Keratinocyte (primary cell): ENCODE measurements around the gene AKAP6. TPM values are rescaled to one million over a fixed set of nuclear protein-coding genes. Genes with fewer than 3 reads are reported as not detected.
A peak's percentile ranks its signal among the peaks of the same experiment; 100 is the strongest.

Source experiments
- DNase-seq: peaks from one replicate; pipeline ENCODE4 v3.0.0-alpha.2; 2011; ENCODE audit warnings: low read depth, missing footprints, low spot score
- FAIRE-seq: peaks from 2 replicates; lab custom pipeline; 2011; peaks lifted over from hg19 to GRCh38; lab: Jason Lieb, UNC
- H2AFZ ChIP-seq: 2 replicates; pipeline ENCODE4 v1.6.0; 2012; ENCODE audit warnings: low read length, control low read depth, inconsistent platforms; ENCODE audit not compliant: control insufficient read depth
- H3K27ac ChIP-seq: 2 replicates; pipeline ENCODE4 v1.5.1; 2011; ENCODE audit warnings: low read length; ENCODE audit not compliant: control insufficient read depth, insufficient read depth
- H3K27me3 ChIP-seq: 3 replicates; pipeline ENCODE4 v1.6.0; 2011; ENCODE audit warnings: low read length; ENCODE audit not compliant: control insufficient read depth, insufficient read depth; ENCODE audit errors: extremely low read depth
- H3K36me3 ChIP-seq, 2 experiments: 2 replicates in 1 of 2; 3 replicates in 1 of 2; pipeline ENCODE4 v1.5.1; 2011; ENCODE audit warnings: low read length in 2 of 2, mild to moderate bottlenecking in 1 of 2; ENCODE audit not compliant: control insufficient read depth in 2 of 2, insufficient read depth in 2 of 2; ENCODE audit errors: extremely low read depth in 1 of 2
- H3K4me1 ChIP-seq: 3 replicates; pipeline ENCODE4 v1.5.1; 2011; ENCODE audit warnings: low read length; ENCODE audit not compliant: control insufficient read depth, insufficient read depth; ENCODE audit errors: extremely low read depth
- H3K4me2 ChIP-seq: 3 replicates; pipeline ENCODE4 v1.6.0; 2011; ENCODE audit warnings: low read depth, low read length; ENCODE audit not compliant: control insufficient read depth, insufficient read depth; ENCODE audit errors: extremely low read depth
- H3K4me3 ChIP-seq, 3 experiments: fragments of 200-600 bp in 1 of 3; sonication (generic) in 1 of 3; 2 replicates in 2 of 3; 3 replicates in 1 of 3; pipeline ENCODE4 v1.5.1; 2011 to 2016; ENCODE audit warnings: low read length in 3 of 3, mild to moderate bottlenecking in 3 of 3, control low read depth in 2 of 3, inconsistent platforms in 1 of 3, low read depth in 1 of 3, mixed read lengths in 1 of 3, mixed run types in 1 of 3, moderate library complexity in 1 of 3; ENCODE audit not compliant: control insufficient read depth in 2 of 3, insufficient read depth in 2 of 3; ENCODE audit errors: extremely low read depth in 1 of 3
- H3K79me2 ChIP-seq: 2 replicates; pipeline ENCODE4 v1.6.0; 2012; ENCODE audit warnings: low read length; ENCODE audit not compliant: control insufficient read depth, insufficient read depth
- H3K9ac ChIP-seq: 3 replicates; pipeline ENCODE4 v1.6.0; 2011; ENCODE audit warnings: low read length; ENCODE audit not compliant: control insufficient read depth, insufficient read depth; ENCODE audit errors: extremely low read depth
- H3K9me1 ChIP-seq: 3 replicates; pipeline ENCODE4 v1.6.0; 2011; ENCODE audit warnings: low read length; ENCODE audit not compliant: control insufficient read depth, insufficient read depth; ENCODE audit errors: extremely low read depth
- H3K9me3 ChIP-seq: 2 replicates; pipeline ENCODE4 v1.5.1; 2012; ENCODE audit warnings: low read depth, low read length; ENCODE audit not compliant: control insufficient read depth
- H4K20me1 ChIP-seq: 3 replicates; pipeline ENCODE4 v1.6.0; 2011; ENCODE audit warnings: low read length; ENCODE audit not compliant: control insufficient read depth, insufficient read depth; ENCODE audit errors: extremely low read depth
- CTCF ChIP-seq, 3 experiments: IDR thresholded peaks in 1 of 3; conservative IDR thresholded peaks in 1 of 3; optimal IDR thresholded peaks in 1 of 3; 2 replicates in 2 of 3; 3 replicates in 1 of 3; pipeline versions ENCODE3 to v1.5.1; 2011; ENCODE audit warnings: low read length in 3 of 3, mild to moderate bottlenecking in 3 of 3, moderate library complexity in 2 of 3, control low read depth in 1 of 3, inconsistent platforms in 1 of 3; ENCODE audit not compliant: insufficient read depth in 2 of 3; ENCODE audit errors: extremely low read depth in 1 of 3
- EZH2 ChIP-seq: IDR thresholded peaks from one replicate; pipeline ENCODE4 v1.6.1; 2012; ENCODE audit warnings: inconsistent platforms, mild to moderate bottlenecking, low read length, moderate library complexity
- dilution Hi-C: fragments of 300-500 bp; cut with MboI; formaldehyde crosslinking; loops from one replicate; pipeline ENCODE4 v1.7.0; 2020; ENCODE audit warnings: low sequenced_read_pairs; ENCODE audit not compliant: extremely low pct_ligation_motif_present
- polyA plus RNA-seq, 5 experiments: library from polyadenylated mRNA; depleted of rRNA in 3 of 5; stranded (reverse) in 3 of 5; stranded (forward) in 1 of 5; unstranded in 1 of 5; fragments of >200 nt; gene quantifications; 1 replicate in 1 of 5; 2 replicates in 3 of 5; 3 replicates in 1 of 5; pipeline versions ENCODE4 v1.2.1 to v1.2.3, GENCODE V29; 2011 to 2012; ENCODE audit warnings: missing spikeins in 2 of 5, low read depth in 1 of 5, low replicate concordance in 1 of 5

Gene AKAP6
- polyA plus RNA-seq, 1 donor (not counting 4 experiments of a cell fraction or from before 2014, with no cell fraction given), result 2.0 TPM

- no peak for DNase-seq
- no peak overlapping the region for H3K4me2 ChIP-seq
- H3K4me3 ChIP-seq, result no peak overlapping the region
Observed at GRCh38 chr14:32366256-32366879, 37.3 kb downstream of the AKAP6 start.

GRCh38 chr14:32366986-32367385 is 37.9 kb downstream of the AKAP6 start:
- dilution Hi-C loops, result no loop called here
- TF ChIP-seq CTCF (optimal IDR thresholded peaks at IDR 0.05 in 1 of 3, IDR thresholded peaks at IDR 0.05 in 1 of 3, conservative IDR thresholded peaks at IDR 0.05 in 1 of 3; ENCODE audit: extremely low read depth in 1 of 3, insufficient read depth in 2 of 3, low read length in 3 of 3) (no peak), EZH2 (no peak)

More at GRCh38 chr14:32366256-32366879, 37.3 kb downstream of the AKAP6 start:
- peak; percentile 46 for FAIRE-seq
- Histone ChIP-seq H3K27ac (no peak overlapping the region), H3K9me3 (no peaks in the 10 kb centered on the region), H3K27me3 (no peaks in the 10 kb centered on the region), H2AFZ (no peak overlapping the region), H4K20me1 (no peaks in the 10 kb centered on the region), H3K79me2 (no peaks in the 10 kb centered on the region), H3K9ac (no peak overlapping the region), H3K36me3 (no peaks in the 10 kb centered on the region), H3K4me1 (peaks cover 43% of the 10 kb centered on the region), H3K9me1 (no peaks in the 10 kb centered on the region)
- TF ChIP-seq EZH2 (no peak), CTCF (optimal IDR thresholded peaks at IDR 0.05 in 1 of 3, IDR thresholded peaks at IDR 0.05 in 1 of 3, conservative IDR thresholded peaks at IDR 0.05 in 1 of 3; ENCODE audit: extremely low read depth in 1 of 3, insufficient read depth in 2 of 3, low read length in 3 of 3) (peak; percentile 16 to 67 (median 22))
- dilution Hi-C loops, result no loop called here

More at GRCh38 chr14:32366986-32367385, 37.9 kb downstream of the AKAP6 start:
- H3K36me3 ChIP-seq, result no peaks in the 10 kb centered on the region
- H3K9me1 ChIP-seq, result no peaks in the 10 kb centered on the region
- no peaks in the 10 kb centered on the region for H4K20me1 ChIP-seq
- no peaks in the 10 kb centered on the region for H3K79me2 ChIP-seq
- no peak overlapping the region for H3K9ac ChIP-seq
- no peak overlapping the region for H3K4me3 ChIP-seq
- DNase-seq, result no peak
- no peak overlapping the region for H3K4me2 ChIP-seq
- no peak for FAIRE-seq
- peaks cover 49% of the 10 kb centered on the region for H3K4me1 ChIP-seq
- no peak overlapping the region for H3K27ac ChIP-seq
- no peaks in the 10 kb centered on the region for H3K9me3 ChIP-seq
- H2AFZ ChIP-seq, result no peak overlapping the region
- H3K27me3 ChIP-seq, result no peaks in the 10 kb centered on the region
